DMS153 (cell line): ENCODE data around the gene BANF2.
"Not testable (repeated sequence)": the region's sequence is repeated elsewhere in the genome, so short reads cannot be mapped to it uniquely, and the experiment has no call there.

Source experiments
- DNase-seq: peaks from one replicate; lab custom pipeline; 2025; lab: John Stamatoyannopoulos, UW

Gene BANF2

DNA sequence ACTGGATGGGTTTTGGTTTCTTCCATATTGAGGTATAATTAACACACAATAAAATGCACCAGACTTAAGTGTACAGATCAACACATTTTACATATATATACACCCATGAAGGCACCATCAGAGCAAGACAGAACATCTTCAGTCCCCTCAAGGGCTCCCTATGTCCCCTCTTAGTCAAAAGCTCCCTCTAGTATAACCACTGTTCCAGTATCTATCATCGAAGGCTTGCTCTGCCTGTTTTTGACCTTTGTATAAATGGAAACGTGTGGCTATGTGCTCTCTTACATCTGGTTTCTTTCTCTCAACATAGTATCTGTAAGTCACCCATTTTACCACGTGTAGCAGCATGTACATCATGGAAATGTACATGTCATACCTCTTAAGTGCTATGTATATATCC, 66.5 kb downstream of the BANF2 start:
- DNase-seq = no peak

DNA sequence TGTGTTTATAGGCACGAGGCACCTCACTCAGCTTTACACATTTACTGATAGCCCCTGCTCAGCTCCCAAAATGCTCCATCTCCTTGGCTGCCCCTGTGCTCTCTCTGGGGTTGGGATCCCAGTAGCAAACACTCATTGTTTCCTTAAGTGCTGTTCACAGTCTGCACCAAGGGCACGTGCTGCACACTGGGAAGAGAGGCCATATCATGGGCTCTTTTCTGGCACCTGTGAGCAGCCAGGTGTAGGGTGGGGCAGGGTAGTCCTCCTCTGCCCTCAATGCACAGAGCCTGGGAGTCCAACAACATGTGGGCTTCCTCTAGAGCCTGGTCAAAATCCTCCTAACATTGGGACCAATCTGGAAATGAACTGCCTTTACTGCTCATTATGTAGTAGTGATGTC, 67.9 kb downstream of the BANF2 start:
- no peak for DNase-seq

DNA sequence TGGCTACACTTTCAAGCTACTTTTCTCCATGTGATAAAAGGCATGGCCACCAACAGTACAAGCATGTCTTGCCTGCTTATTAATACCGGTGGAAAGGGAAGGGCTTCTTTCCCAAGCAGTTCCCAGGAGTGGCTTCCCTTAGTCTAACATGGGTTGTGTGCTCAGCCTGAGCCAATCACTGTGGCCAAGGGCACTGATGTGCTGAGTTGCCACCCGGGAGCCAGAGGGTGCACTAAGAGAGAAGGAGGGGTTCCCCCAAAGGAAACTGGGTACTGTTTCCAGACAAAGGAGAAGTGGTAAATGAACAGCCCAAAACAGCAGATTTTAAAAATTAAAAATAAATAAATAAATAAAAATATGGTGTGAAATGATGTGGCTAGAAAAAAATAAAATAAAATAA, 68.5 kb downstream of the BANF2 start:
- DNase-seq = no peak

DNA sequence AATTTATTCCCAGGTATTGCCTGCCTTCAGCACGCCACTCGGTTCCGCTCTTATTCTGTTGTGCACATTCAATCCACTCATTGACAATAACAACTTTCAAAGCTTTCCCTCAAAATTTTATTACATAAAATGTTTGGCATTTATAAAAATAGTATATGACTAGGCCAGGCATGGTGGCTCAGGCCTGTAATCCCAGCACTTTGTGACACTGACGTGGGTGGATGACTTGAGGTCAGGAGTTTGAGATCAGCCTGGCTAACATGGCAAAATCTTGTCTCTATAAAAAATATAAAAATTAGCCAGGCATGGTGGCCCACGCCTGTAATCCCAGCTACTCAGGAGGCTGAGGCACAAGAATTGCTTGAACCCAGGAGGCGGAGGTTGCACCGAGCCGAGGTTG, 70.0 kb downstream of the BANF2 start:
- DNase-seq = not testable (repeated sequence)

DNA sequence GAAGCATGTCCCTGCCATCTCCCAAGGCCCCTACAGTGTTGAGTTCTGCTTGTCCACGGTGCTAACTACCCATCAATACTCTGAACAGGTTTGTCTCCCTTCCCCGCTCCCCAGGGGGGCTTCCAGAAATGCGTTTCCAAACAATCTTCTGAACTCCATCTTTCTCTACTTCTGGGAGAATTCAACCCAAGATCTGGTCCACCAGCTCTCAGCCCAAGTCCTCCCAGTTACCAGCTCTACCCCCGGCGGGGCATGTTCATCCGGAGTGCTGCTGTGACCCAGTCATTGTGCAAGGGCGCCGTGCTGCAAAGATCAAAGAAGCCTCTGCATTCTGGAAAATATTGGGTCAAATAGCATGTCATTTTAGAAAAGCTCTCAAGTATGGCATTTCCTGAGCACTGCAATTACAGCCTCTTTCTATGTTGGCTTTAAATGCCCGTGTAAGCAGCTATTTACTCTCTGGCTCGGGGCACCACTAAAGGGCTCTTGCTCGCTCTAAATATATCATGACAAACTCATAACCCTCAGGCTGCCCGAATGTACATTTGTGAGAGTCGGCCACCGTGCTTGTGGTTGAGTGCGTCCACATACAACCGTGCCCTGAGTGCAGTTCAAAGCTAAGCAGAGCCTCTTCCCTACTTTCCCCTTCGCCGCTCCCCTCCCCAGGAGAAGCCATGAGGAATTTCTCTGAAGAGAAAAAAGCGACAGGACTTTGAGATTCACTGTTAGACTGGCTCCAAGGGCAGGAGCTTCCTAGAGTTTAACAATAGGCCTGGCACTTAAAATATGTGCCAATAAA, 71.6 kb downstream of the BANF2 start:
- peak; percentile 13 for DNase-seq

DNA sequence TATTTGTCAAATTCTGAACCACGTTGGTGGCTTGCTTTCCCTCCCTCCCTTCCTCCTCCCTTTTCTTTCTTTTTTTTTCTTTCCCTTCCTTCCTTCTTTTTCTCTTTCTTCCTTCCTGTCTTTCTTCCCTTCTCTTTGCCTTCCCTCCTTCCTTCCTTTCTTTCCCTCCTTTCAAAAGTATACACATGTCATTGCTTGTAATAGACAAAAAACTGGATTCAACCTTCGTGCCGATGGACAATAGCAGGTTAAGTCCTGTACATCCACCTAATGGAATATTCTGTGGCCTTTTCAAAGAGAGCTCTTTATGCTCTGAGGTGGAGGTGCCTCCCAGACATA, 72.2 kb downstream of the BANF2 start:
- no peak for DNase-seq

DNA sequence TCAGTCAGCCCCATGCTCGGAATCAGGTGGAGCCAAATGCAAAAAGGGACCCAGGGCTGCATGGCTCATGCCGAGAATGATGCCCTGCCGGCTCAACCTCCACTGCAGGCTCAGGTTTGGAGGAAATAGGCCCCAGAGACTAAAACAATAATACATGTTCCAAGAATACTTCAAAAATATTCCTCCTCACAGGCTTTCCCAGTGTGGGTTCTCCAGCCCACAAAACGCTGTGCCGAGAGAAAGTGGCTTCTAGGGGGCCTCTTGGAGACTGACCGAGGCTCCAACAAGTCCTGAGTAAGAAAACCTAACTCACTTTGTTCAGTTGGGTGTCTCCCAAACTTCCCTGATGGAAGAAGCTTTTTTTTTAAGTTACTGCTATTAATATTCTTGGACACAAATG, 73.9 kb downstream of the BANF2 start:
- DNase-seq = no peak

DNA sequence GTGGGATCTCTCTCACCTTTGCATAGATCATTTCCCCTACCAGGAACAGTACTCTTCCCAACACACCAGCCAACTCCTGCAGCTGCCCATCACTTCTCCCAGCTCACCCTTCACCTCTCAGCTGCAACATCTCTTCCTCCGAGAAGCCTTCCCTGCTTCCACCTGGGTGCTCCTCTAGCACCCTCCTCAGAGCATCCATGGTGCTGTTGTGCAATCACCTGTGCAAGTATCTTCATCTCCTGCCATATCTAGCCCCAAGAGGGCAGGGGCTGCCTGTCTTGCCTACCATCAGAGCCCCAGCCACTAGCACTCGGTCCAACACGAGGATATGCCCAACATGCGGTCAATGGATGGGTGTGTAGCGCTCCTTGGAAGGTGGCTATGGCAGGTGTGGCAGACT, 75.8 kb downstream of the BANF2 start:
- DNase-seq = no peak

DNA sequence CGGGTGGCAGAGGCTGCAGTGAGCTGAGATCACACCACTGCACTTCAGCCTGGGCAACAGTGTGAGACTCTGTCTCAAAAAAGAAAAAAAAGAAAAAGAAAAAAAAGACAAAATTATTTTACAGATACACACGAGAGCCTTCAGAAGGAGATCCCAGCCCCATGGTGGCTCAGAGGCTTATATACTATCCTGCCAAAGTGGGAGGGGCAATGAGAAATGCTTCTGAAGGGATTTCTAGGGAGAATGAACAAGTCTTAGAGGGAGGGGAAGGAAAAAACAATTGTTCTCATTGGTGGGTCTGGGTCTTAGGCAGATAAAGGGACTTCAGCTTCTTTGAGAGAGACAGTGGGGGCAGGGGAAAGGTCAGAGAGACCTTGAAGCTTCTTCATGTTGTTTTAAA, 76.8 kb downstream of the BANF2 start:
- no peak for DNase-seq

DNA sequence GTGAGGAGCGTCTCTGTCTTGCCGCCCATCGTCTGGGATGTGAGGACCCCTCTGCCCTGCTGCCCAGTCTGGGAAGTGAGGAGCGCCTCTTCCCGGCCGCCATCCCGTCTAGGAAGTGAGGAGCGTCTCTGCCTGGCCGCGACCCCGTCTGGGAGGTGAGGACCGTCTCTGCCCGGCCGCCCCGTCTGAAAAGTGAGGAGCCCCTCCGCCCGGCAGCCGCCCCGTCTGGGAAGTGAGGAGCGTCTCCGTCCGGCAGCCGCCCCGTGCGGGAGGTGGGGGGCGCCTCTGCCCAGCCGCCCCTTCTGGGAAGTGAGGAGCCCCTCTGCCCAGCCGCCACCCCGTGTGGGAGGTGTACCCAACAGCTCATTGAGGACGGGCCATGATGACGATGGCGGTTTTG, 79.2 kb downstream of the BANF2 start:
- DNase-seq = not testable (repeated sequence)

DNA sequence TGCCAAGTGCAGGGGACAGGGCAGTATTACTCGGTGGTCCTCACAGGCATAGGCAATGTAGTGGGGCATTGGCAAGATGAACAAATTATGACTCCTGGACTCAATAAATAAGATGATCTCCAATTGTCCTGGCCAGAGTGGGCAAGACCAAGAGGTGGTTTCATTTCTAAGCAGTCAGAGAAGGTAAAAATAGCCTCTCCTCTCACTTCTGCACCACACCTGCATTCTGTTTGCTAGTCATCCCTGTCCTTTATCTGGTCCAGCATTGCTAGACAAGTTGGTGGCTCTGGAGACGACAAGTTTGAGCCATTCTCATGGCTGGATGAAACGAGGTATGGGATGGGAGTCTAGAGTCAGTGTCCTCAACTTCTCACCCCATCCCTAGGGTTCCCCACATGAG, 83.0 kb downstream of the BANF2 start:
- DNase-seq = no peak

DNA sequence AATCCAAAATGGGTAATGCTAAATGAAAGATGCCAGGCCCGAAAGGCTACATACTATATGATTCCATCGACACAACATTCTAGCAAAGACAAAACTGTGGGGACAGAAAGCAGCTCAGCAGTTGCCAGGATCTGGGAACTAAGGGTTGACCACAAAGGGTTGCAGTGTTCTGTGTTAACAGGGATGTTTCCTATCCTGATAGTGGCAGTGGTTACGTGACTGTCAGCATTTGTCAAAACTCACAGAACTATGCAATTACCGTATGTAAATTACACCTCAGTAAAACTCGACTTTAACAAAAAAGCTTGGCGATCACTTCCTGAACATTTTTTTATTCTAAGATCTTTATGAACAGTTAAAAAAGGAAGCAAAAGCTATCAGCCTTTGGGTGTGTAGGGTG, 83.9 kb downstream of the BANF2 start:
- no peak for DNase-seq

DNA sequence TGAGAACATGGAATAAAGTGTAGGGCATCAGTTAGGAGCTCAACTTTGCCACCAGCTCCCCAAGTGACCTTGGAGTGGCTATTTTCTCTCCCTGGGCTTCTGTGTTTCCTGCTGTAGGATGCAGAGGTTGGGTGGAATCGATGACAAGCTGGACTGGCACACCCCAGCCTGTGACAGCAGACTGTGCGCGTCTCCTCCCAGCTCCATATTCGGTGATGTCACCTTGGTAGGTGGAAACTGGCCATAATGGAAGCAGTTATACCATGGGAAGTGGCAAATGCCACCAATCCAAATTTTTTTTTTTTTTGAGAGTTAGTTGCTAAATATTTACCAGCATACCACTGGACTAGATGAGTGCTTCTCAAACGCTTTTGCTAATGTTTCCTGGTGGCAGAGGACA, 85.2 kb downstream of the BANF2 start:
- DNase-seq = no peak
